Activated CD8-positive, alpha-beta memory T cell treated with anti-CD3 and anti-CD28 coated beads, Interleukin-2, amount 50 U/mL, for 24 hours (primary cell): Measurements from ENCODE around the gene SCN11A.
"Not testable (repeated sequence)": the region's sequence is repeated elsewhere in the genome, so short reads cannot be mapped to it uniquely, and the experiment has no call there.

Experiments
- DNase-seq: peaks from one replicate; pipeline ENCODE4 v3.0.0-alpha.2; 2020; ENCODE audit errors: extremely low read depth

SCN11A gene

GRCh38 chr3:39065197-39065596, 13.5 kb upstream of the SCN11A start:
- DNase-seq, result no peak

DNA sequence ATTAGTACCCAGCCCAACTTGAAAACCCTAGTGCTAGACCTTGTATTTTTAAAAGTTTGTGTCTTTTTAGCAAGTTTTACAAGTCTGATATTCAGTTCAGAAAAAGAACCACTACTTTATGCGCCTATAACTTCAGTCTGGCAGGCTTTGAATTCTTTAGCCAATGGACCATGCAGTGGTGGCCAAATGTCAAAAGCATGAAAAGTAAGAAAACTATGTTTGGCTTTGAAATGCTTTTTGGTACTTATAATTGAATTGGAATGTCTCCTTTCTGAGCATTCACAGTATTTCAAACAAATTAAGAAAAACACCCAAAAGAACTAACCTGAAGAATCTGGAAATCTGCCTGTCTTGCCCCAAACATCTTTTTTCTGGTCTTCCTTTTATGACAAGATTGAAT, 12.9 kb upstream of the SCN11A start:
- DNase-seq, result no peak

GRCh38 chr3:39063143-39063542, 11.4 kb upstream of the SCN11A start:
- DNase-seq, result no peak

DNA sequence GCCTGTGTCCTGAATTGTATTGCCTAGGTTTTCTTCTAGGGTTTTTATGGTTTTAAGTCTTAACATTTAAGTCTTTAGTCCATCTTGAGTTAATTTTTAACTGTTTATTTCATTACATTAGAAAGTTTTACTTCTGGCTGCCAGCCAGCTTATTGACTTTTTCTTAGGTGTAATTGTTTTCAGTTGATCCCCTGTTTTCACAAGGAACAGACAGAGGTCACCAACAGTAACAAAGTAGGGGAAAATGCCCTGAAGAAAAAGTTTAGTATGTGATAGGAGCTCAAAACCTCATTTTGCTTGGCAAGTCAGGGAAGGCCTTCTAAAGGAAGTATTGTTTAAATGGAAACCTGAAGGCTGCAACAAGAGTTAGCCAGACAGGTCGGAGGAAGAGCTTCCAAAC, 10.4 kb upstream of the SCN11A start:
- DNase-seq, result no peak

DNA sequence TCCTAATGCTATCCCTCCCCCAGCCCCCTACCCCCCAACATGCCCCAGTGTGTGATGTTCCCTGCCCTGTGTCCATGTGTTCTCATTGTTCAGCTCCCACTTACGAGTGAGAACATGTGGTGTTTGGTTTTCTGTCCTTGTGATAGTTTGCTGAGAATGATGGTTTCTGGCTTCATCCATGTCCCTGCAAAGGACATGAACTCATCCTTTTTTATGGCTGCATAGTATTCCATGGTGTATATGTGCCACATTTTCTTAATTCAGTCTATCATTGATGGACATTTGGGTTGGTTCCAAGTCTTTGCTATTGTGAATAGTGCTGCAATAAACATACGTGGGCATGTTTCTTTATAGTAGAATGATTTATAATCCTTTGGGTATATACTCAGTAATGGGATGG, 9.5 kb upstream of the SCN11A start:
- DNase-seq, result not testable (repeated sequence)

GRCh38 chr3:39056151-39056550, 4.4 kb upstream of the SCN11A start:
- DNase-seq, result no peak

- DNase-seq, result no peak
Measured at GRCh38 chr3:39053696-39054095, 2.0 kb upstream of the SCN11A start.

GRCh38 chr3:39052583-39052982, 839 bp upstream of the SCN11A start:
- no peak for DNase-seq

- no peak for DNase-seq
Measured at GRCh38 chr3:39050029-39050428, 1.7 kb downstream of the SCN11A start.

DNA sequence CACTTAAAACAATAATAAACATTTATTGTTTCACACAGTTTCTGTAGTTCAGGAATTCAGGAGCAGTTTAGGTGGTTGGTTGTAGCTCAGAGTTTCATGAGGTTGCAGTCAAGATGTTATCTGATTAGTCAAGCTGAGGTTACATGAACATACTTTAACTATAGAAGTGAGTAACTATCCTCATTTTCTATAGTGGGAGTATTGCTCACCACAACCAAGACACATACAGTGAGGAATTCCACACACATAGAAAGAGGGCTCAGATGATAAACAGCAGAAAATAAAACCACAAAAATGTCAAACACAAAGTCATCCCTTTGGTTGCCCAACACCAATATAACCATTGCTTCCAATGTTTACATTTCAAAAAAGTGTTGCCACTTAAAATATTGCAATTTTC, 13.6 kb downstream of the SCN11A start:
- DNase-seq, result no peak

- no peak for DNase-seq
Measured at GRCh38 chr3:39029556-39029955, 22.2 kb downstream of the SCN11A start.

- no peak for DNase-seq
Measured at GRCh38 chr3:39028546-39028945, 23.2 kb downstream of the SCN11A start.

- DNase-seq, result no peak
Measured at GRCh38 chr3:39025222-39025970, 26.3 kb downstream of the SCN11A start.

DNA sequence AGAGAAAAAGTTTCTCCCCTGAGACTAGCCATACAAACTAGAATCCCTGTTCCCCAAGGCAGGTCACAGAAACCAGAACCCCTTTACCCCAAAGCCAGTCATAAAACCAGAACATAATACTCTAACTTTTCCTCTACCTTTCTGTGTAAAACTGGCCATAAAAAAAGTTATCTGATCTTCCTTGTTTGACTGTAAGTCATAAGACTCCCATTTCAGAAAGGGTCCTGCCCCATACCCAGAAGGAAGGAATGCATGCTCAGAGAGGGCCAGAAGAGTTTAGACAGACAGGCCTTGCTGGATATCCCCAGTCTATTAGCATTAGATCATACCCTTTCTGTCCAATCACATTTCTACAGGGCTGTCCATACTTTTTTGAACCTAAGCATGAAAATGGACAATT, 27.2 kb downstream of the SCN11A start:
- no peak for DNase-seq

DNA sequence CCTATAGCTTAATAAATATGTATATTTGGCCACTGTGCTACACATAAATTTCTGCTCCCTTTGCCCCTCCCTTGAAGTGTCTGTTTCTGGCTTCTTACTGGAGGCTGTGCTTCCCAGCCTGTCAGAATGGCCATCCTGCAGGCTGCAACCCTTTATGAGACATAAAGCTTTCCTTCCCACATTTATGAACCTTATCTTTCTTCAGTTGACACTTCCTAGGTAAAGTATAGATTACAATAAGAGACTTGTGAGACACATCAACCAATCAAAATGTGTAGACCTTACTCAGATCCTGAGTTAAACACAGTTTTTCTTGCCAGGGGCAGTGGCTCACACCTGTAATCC, 29.5 kb downstream of the SCN11A start:
- DNase-seq, result no peak

DNA sequence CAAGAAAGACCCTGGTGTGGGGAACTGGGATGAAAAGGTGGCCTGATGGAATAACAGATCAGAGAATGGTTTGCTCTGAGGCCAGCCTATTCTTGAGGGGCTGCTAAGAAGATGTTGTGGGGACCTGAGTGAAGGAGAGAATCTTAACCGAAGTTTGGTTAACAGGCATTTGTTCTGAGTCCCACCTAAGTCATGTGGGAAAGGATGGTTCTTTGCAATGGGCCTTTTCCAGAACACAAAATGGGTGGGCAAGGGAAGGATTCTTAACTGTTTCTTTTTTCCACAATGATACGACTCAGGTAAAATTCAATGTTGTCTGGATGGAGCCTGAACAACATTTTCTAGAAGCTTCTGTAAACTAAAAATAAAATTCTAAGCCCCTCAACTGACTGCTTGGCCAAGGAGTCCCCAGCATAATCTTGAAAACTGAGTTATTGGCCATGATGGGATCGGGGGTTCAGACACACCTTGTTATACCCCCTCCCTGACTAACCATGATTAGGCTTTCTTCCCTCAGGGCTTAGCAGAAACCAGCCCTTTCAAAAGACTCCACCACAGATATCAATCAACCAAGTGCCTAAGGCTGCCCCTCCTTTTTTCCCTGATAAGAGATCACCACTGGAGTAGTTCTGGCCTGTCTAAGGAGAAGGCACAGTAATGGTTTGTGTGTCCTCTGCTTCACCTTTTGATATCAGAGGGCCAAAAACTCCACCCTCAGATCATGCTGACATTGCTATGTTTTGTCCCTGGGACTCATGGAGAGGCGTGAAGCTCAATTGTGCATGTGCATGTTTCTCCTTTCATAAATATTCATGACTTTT, 30.1 kb downstream of the SCN11A start:
- no peak for DNase-seq

DNA sequence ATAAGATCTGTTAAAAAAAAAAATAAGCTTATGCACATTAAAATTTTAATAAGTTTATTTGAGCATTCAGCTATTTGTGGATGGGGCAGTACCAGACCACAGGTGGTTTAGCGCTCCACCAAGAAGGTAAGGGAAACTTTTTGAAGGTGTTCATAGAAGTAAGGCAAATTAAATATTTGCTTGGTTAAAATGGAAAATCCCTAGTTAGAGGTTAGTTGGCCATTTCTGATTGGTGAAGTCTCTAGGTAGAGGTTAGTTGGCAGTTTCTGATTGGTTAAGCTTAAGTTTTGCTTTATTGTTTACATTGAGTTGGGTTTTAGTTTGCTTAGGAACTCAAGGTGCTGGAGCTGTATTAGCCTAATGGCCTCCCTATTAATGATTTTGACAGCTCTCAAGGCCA, 30.7 kb downstream of the SCN11A start:
- DNase-seq, result no peak

DNA sequence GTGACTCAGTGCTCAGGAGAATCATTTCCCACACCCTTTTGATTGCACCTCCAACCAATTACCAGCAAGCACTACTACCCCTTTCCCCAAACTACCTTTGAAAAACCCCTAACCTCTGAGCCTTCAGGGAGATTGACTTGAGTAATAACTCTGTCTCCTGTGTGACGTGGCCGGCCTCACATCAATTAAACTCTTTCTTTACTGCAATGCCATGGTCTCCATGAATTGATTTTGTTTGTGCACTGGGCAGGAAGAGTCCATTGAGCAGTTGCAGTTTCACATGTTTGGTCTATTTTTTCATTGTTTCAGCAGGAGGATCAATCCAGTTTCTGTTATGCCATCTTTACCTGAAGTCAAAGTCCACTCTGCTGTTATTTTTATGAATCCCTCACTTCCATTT, 32.4 kb downstream of the SCN11A start:
- DNase-seq, result no peak

DNA sequence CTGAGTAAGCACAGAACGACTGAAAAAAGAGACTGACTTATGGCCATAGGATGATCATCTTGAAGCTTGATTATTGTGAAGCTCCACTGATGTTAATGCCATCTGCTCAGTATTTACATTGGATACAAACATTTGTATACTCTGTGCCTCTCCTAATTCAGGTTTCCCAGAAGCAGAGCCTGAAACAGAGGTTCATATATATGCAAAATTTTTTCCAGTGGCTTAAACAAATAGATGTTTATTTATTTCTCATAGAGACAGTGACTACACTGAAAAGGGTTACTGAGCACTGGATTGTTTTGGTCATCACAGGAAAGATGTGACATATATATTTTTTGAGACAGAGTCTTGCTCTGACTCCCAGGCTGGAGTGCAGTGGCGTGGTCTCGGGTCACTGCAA, 36.3 kb downstream of the SCN11A start:
- DNase-seq, result no peak

GRCh38 chr3:39013921-39014509, 37.7 kb downstream of the SCN11A start:
- DNase-seq, result no peak

GRCh38 chr3:39013289-39013688, 38.5 kb downstream of the SCN11A start:
- no peak for DNase-seq

DNA sequence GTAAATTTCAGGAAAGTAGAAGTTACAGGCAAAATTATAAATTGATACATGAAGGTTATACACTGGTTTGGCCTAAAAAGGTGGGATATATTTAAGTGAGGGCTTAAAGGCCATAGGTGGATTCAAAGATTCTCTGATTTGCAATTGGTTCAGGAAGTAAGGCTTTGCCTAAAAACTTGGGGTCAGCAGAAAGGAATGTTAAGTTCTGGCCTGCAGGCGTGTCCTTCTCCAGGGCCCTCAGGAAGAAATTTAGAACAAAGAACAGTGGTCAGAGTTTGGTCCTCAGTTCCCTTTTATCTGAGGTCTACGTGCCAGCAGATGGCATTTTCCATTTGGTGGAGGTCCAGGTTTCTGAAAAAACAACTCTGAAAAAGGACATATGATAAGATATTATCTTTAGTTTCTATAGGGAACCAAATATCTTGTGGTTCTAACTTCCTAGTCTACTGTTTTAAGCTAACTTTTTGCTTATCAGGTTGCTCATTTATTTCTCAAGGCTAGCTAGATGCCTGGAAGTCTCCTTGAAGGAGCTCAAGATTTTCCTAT, 40.5 kb downstream of the SCN11A start:
- no peak for DNase-seq

GRCh38 chr3:39005295-39005694, 46.4 kb downstream of the SCN11A start:
- DNase-seq, result no peak
